Measurements from ENCODE around the gene SELPLG. TPM values are rescaled to one million over a fixed set of nuclear protein-coding genes. Genes with fewer than 3 reads are reported as not detected.

SELPLG gene
- total and polyA plus RNA-seq, 2 of the 4 experiments (the other 2 are of a cell fraction), result 3.2 to 10.8 TPM

DNA sequence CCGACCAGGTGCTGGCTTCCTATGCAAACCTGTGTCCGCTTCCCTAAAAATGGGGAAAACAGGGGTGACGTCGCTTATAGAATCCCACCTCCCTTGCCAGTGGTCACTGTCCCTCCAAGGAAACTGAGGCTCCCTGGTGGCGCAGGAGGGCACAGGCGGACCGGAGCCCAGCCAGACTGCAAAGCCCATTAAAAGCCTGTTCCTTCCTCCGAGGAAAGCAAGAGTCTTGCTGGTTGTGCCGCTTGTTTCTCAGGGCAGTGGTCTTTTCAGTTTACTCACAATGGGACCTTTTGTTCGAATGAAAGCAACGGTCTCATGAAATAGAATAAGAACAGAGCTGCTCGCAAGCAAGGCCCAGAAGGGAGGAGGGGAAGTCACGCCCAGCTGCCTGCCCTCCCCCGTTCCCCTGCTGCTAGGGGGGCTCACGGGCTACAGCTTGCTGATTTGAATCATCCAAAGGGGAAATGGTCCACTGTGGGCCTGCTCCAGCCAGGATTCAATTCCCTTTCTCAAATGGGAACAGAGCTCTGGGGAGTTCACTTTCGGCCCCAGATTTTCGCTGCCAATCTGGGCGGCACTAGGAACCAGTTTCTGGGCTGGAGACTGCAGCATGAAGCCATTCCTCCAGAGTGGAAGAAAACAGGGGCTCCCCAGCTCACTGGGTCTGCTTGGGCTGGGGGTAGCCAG is 4.6 kb upstream of the SELPLG start:
- Histone ChIP-seq H3K36me3 (ENCODE audit: control insufficient read depth, insufficient read depth, low read length) (peaks cover 9% of the 10 kb centered on the region), H2AFZ (replicated peaks; ENCODE audit: low read length, poor library complexity) (no peak overlapping the region), H2BK120ac (ENCODE audit: low read depth, low read length) (no peak overlapping the region), H3K18ac (ENCODE audit: low read depth, low read length) (no peak overlapping the region), H3K56ac (ENCODE audit: extremely low read depth, insufficient read depth, low read length) (no peak overlapping the region), H3K9me3 (ENCODE audit: control insufficient read depth, insufficient read depth, low read length) (no peaks in the 10 kb centered on the region), H4K8ac (ENCODE audit: low read depth in 2 of 2, low read length in 2 of 2) (no peak overlapping the region), H2BK15ac (ENCODE audit: low read depth, low read length) (no peak overlapping the region), H2AK9ac (replicated peaks; ENCODE audit: low read depth, low read length, poor library complexity) (peak overlapping the region; percentile 47), H3K9ac (ENCODE audit: low read depth, low read length) (no peak overlapping the region), H3K14ac (replicated peaks; ENCODE audit: low read depth, low read length) (no peak overlapping the region), H3K27me3 (ENCODE audit: control insufficient read depth, insufficient read depth, low read length) (no peaks in the 10 kb centered on the region), H3K4me1 (ENCODE audit: control insufficient read depth, insufficient read depth, low read length) (peaks cover 10% of the 10 kb centered on the region), H3K9me1 (ENCODE audit: insufficient read depth, low read length) (peaks cover 17% of the 10 kb centered on the region), H2BK5ac (ENCODE audit: low read depth, low read length, poor library complexity, severe bottlenecking) (no peak overlapping the region), H3K27ac (ENCODE audit: insufficient read depth, low read length) (no peak overlapping the region), H2AK5ac (ENCODE audit: low read depth, low read length) (no peak overlapping the region), H2BK20ac (ENCODE audit: low read depth, low read length) (no peak overlapping the region), H4K20me1 (ENCODE audit: insufficient read depth, low read length) (peaks cover 31% of the 10 kb centered on the region), H4K91ac (ENCODE audit: insufficient read depth, low read depth, low read length) (no peak overlapping the region), H3K4me2 (ENCODE audit: low read depth, low read length) (no peak overlapping the region), H3K23ac (ENCODE audit: low read depth, low read length) (no peak overlapping the region), H3K4me3 (ENCODE audit: insufficient read depth, low read depth, low read length) (no peak overlapping the region), H4K5ac (ENCODE audit: low read depth, low read length) (no peak overlapping the region), H3K79me1 (ENCODE audit: low read depth in 1 of 2, low read length in 2 of 2) (peaks cover 4 to 35% of the 10 kb centered on the region in 2 experiments), H3K4ac (ENCODE audit: low read depth, low read length) (no peak overlapping the region; the same call in 1 of the 2 replicates)
- dilution Hi-C loops (cut with HindIII; ENCODE audit: low sequenced_read_pairs, unreplicated experiment), result no loop called here
- TF ChIP-seq RCOR1 (IDR thresholded peaks at IDR 0.05; ENCODE audit: insufficient replicate concordance, low read length), result no peak
- no peak for TF ChIP-seq POLR2A (IDR thresholded peaks at IDR 0.05; ENCODE audit: low read depth, low read length)
- TF ChIP-seq BHLHE40 (IDR thresholded peaks at IDR 0.05; ENCODE audit: low read depth, low read length), result no peak
- TF ChIP-seq, protein P1, sequence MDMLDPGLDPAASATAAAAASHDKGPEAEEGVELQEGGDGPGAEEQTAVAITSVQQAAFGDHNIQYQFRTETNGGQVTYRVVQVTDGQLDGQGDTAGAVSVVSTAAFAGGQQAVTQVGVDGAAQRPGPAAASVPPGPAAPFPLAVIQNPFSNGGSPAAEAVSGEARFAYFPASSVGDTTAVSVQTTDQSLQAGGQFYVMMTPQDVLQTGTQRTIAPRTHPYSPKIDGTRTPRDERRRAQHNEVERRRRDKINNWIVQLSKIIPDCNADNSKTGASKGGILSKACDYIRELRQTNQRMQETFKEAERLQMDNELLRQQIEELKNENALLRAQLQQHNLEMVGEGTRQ (IDR thresholded peaks at IDR 0.05; ENCODE audit: low read depth, low read length), result no peak
- no peak for TF ChIP-seq MAFK (IDR thresholded peaks at IDR 0.05; ENCODE audit: low read depth, low read length)
- TF ChIP-seq CEBPB (IDR thresholded peaks at IDR 0.05; ENCODE audit: low read depth, low read length), result no peak
- TF ChIP-seq FOS (IDR thresholded peaks at IDR 0.05; ENCODE audit: low read depth, low read length), result no peak
- TF ChIP-seq SMC3 (IDR thresholded peaks at IDR 0.05; ENCODE audit: low read depth, low read length), result no peak
- no peak for TF ChIP-seq MAZ (IDR thresholded peaks at IDR 0.05; ENCODE audit: borderline replicate concordance, low read depth, low read length)
- no peak for TF ChIP-seq MXI1 (IDR thresholded peaks at IDR 0.05; ENCODE audit: borderline replicate concordance, low read depth, low read length)
- no peak for TF ChIP-seq RFX5 (IDR thresholded peaks at IDR 0.05; ENCODE audit: low read depth, low read length)
- TF ChIP-seq, protein P2, sequence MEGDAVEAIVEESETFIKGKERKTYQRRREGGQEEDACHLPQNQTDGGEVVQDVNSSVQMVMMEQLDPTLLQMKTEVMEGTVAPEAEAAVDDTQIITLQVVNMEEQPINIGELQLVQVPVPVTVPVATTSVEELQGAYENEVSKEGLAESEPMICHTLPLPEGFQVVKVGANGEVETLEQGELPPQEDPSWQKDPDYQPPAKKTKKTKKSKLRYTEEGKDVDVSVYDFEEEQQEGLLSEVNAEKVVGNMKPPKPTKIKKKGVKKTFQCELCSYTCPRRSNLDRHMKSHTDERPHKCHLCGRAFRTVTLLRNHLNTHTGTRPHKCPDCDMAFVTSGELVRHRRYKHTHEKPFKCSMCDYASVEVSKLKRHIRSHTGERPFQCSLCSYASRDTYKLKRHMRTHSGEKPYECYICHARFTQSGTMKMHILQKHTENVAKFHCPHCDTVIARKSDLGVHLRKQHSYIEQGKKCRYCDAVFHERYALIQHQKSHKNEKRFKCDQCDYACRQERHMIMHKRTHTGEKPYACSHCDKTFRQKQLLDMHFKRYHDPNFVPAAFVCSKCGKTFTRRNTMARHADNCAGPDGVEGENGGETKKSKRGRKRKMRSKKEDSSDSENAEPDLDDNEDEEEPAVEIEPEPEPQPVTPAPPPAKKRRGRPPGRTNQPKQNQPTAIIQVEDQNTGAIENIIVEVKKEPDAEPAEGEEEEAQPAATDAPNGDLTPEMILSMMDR (conservative IDR thresholded peaks at IDR 0.05; ENCODE audit: low read depth, low read length), result no peak
- no peak for TF ChIP-seq CHD1 (IDR thresholded peaks at IDR 0.05; ENCODE audit: low read depth, low read length)
- TF ChIP-seq, protein P3, sequence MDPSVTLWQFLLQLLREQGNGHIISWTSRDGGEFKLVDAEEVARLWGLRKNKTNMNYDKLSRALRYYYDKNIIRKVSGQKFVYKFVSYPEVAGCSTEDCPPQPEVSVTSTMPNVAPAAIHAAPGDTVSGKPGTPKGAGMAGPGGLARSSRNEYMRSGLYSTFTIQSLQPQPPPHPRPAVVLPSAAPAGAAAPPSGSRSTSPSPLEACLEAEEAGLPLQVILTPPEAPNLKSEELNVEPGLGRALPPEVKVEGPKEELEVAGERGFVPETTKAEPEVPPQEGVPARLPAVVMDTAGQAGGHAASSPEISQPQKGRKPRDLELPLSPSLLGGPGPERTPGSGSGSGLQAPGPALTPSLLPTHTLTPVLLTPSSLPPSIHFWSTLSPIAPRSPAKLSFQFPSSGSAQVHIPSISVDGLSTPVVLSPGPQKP (IDR thresholded peaks at IDR 0.05; ENCODE audit: borderline replicate concordance, low read depth, low read length), result no peak
- TF ChIP-seq RAD21 (IDR thresholded peaks at IDR 0.05; ENCODE audit: low read length), result no peak
- TF ChIP-seq NFE2L2 (IDR thresholded peaks at IDR 0.05; ENCODE audit: low read depth, low read length), result no peak
- intact Hi-C loops (cut with micrococcal nuclease), result no loop called here
- DNase-seq, result no peak
- WGBS, 2 experiments (ENCODE audit: extremely low coverage in 2 of 2, insufficient read length in 1 of 2), result 48% methylated on average over 7 of the region's 18 CpGs; no CpG with 5 or more reads in 1 of the 2 experiments
- ChIA-PET POLR2A (ENCODE audit: unreplicated experiment) (no interaction called here), CTCF (no interaction called here)
- no peak for ATAC-seq (ENCODE audit: low read depth)
- in situ Hi-C loops (cut with MboI; ENCODE audit: low sequenced_read_pairs), result loop anchor here (25.0 kb wide), 1 partner anchor 449 kb away; the partner anchor contains the start of genes ALKBH2 and UNG
- BruUV-seq (replicated peaks), result no TSS peak

Measured in IMR-90 (cell line).